ENCODE measurements around the gene MORF4L1.

DNA sequence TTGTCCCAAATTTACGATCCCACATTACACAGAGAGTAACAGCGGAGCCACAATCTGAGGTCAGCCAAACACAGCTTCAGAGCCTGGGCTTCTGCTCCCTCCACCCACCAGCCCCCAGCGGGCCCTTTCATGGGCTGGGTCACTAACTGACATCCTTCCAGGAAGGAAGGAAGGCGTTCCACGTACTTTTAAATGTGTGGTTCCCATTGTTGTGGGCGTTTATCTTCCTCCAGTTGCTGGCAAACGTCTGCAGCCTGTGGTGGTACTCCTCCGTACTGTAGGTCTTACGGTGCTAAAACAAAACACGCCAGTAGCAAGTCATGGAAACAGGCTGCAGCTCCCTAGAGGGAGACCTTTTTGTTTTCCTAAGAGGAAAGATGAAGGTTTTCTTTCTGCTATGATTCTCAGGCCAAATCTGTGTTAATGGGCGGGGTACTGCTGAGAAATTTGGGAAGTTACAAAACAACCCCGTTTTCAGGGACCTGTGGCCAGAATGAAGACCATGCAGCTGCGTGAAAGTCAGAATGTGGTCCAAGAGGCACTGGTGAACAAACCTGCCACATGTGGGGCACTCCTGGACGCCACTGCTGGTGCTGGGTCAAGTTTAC is 64.5 kb downstream of the MORF4L1 start:
- no peak for TF ChIP-seq POLR2A (IDR thresholded peaks at IDR 0.05)
- TF ChIP-seq, protein P1, sequence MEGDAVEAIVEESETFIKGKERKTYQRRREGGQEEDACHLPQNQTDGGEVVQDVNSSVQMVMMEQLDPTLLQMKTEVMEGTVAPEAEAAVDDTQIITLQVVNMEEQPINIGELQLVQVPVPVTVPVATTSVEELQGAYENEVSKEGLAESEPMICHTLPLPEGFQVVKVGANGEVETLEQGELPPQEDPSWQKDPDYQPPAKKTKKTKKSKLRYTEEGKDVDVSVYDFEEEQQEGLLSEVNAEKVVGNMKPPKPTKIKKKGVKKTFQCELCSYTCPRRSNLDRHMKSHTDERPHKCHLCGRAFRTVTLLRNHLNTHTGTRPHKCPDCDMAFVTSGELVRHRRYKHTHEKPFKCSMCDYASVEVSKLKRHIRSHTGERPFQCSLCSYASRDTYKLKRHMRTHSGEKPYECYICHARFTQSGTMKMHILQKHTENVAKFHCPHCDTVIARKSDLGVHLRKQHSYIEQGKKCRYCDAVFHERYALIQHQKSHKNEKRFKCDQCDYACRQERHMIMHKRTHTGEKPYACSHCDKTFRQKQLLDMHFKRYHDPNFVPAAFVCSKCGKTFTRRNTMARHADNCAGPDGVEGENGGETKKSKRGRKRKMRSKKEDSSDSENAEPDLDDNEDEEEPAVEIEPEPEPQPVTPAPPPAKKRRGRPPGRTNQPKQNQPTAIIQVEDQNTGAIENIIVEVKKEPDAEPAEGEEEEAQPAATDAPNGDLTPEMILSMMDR (IDR thresholded peaks at IDR 0.05), result no peak
